ENCODE measurements around the gene HDDC3. TPM values are rescaled to one million over a fixed set of nuclear protein-coding genes. Genes with fewer than 3 reads are reported as not detected.

HDDC3 gene
- total and polyA plus RNA-seq, 9 of the 15 experiments (the other 6 are each of a cell fraction or from before 2014, with no cell fraction given): 14.9 to 55.8 (median 36.9) TPM

- TF ChIP-seq REST (IDR thresholded peaks at IDR 0.05; ENCODE audit: borderline replicate concordance): peak; percentile 51; the same call in 1 of the 2 replicates
- no peak for TF ChIP-seq REST (CRISPR knock-in tag; IDR thresholded peaks at IDR 0.05; ENCODE audit: low read depth)
- TF ChIP-seq TAL1 (IDR thresholded peaks at IDR 0.05): peak; percentile 36; the same call in 1 of the 2 replicates
- peak; percentile 53; the same call in 1 of the 2 replicates for TF ChIP-seq ZNF263 (CRISPR knock-in tag; IDR thresholded peaks at IDR 0.05; ENCODE audit: borderline replicate concordance)
- TF ChIP-seq ZNF695 (CRISPR knock-in tag; IDR thresholded peaks at IDR 0.05): no peak
- TF ChIP-seq HINFP (tag; conservative IDR thresholded peaks at IDR 0.05; ENCODE audit: low read depth): no peak
- TF ChIP-seq THAP12 (CRISPR knock-in tag; IDR thresholded peaks at IDR 0.05): no peak
- TF ChIP-seq RCOR1 (IDR thresholded peaks at IDR 0.05; ENCODE audit: borderline replicate concordance in 1 of 2, low read depth in 2 of 2, low read length in 2 of 2): peak; percentile 50 to 73; a peak in 3 of 4 replicates
- no peak for TF ChIP-seq KLF10 (CRISPR knock-in tag; IDR thresholded peaks at IDR 0.05)
- peak; percentile 89 for TF ChIP-seq TFAP4 (CRISPR knock-in tag; IDR thresholded peaks at IDR 0.05; ENCODE audit: borderline replicate concordance)
- 0 out of 2 replicates have a peak, but pooled peaks have one; percentile 37 for TF ChIP-seq TCF3 (CRISPR knock-in tag; IDR thresholded peaks at IDR 0.05)
- no peak for TF ChIP-seq ZBTB43 (CRISPR knock-in tag; IDR thresholded peaks at IDR 0.05)
- TF ChIP-seq FOXJ2 (tag; IDR thresholded peaks at IDR 0.05): no peak
These were observed 36.7 kb downstream of the HDDC3 start (continued) for GRCh38 chr15:90895571-90896117.
